Bronchial epithelial cell (primary cell): Measurements from ENCODE around the gene SPOPL. TPM values are rescaled to one million over a fixed set of nuclear protein-coding genes. Genes with fewer than 3 reads are reported as not detected.

ENCODE experiments used
- DNase-seq: peaks from one replicate; pipeline ENCODE4 v3.0.0-alpha.2; 2010; ENCODE audit warnings: low read depth
- FAIRE-seq: peaks from 2 replicates; lab custom pipeline; 2011; peaks lifted over from hg19 to GRCh38; lab: Jason Lieb, UNC
- H3K27me3 ChIP-seq: 2 replicates; pipeline ENCODE4 v1.5.1; 2011; ENCODE audit warnings: low read length; ENCODE audit not compliant: control insufficient read depth, insufficient read depth
- H3K36me3 ChIP-seq: 2 replicates; pipeline ENCODE4 v1.5.1; 2011; ENCODE audit warnings: low read length; ENCODE audit not compliant: control insufficient read depth, insufficient read depth
- H3K4me3 ChIP-seq: 2 replicates; pipeline ENCODE4 v1.5.1; 2011; ENCODE audit warnings: mild to moderate bottlenecking, low read depth, low read length, control low read depth
- total RNA-seq: library from RNA; depleted of rRNA; stranded (reverse); fragments of >200 nt; gene quantifications from 2 replicates; pipeline ENCODE4 v1.2.1, GENCODE V29; 2014
- TF ChIP-seq, protein P1 (sequence below): IDR thresholded peaks from 2 replicates; pipeline ENCODE4 v1.5.1; 2011; ENCODE audit warnings: mild to moderate bottlenecking, moderate library complexity, low read length, control low read depth, inconsistent platforms; ENCODE audit not compliant: insufficient read depth, severe bottlenecking

Gene SPOPL
- total RNA-seq, 1 donor from 2014 or later, result 34.8 TPM

DNA sequence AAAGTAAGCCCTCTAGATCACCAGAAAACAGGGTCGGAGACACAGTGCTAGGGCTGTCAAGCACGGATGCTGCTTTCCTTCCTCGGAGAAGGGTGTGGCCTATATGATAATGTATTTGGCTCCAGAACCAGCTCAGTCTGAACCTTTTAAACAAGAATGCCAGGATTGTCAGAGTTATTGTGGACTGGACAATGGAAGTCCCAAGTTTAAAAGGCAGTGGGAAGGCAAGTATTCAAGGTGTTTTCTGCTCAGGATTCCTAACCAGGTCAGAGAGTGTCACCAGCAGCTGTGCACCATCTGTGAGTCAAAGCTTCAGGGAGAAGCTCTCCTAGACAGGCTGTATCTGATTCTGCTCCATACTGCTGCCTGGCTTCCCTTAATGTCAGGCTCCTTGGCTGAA, 94.8 kb downstream of the SPOPL start:
- Histone ChIP-seq H3K4me3 (no peak overlapping the region), H3K27me3 (no peaks in the 10 kb centered on the region), H3K36me3 (no peaks in the 10 kb centered on the region)
- FAIRE-seq (no peak), DNase-seq (no peak)
- TF ChIP-seq, protein P1, sequence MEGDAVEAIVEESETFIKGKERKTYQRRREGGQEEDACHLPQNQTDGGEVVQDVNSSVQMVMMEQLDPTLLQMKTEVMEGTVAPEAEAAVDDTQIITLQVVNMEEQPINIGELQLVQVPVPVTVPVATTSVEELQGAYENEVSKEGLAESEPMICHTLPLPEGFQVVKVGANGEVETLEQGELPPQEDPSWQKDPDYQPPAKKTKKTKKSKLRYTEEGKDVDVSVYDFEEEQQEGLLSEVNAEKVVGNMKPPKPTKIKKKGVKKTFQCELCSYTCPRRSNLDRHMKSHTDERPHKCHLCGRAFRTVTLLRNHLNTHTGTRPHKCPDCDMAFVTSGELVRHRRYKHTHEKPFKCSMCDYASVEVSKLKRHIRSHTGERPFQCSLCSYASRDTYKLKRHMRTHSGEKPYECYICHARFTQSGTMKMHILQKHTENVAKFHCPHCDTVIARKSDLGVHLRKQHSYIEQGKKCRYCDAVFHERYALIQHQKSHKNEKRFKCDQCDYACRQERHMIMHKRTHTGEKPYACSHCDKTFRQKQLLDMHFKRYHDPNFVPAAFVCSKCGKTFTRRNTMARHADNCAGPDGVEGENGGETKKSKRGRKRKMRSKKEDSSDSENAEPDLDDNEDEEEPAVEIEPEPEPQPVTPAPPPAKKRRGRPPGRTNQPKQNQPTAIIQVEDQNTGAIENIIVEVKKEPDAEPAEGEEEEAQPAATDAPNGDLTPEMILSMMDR, result no peak

DNA sequence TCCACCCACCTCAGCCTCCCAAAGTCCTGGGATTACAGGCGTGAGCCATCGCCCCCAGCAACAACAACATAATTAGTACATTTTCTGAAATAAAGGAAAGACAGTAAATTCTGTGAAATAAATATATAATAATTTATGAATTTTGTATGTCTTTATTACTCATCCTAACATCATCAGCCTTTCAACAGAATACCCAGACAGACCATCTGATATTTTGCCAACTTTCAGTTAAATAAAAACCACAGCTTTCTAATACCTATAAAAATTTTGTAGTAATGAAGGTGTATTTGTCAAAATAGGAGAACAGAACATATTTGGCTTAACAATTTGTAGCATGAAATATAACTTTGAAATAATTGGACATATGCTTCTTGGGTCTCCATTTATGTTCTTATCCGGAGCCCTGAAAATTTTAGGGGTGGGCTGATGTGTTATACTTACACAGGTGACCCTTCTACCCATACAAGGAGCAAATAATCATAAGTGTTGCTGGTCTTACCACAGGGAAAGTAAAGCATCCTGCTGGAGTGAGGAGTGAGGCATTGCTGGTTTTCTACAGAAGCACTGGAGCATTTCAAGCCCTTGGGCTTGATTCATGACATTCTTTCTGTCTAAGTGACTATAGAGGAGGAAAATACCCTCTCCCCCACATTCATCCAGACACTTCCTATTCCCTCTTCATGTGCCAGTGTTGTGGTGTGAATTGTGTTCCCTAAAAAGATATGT, 99.3 kb downstream of the SPOPL start:
- Histone ChIP-seq H3K27me3 (no peaks in the 10 kb centered on the region), H3K4me3 (no peak overlapping the region), H3K36me3 (no peaks in the 10 kb centered on the region)
- TF ChIP-seq, protein P1, result no peak
- FAIRE-seq (no peak), DNase-seq (peak; percentile 13)

DNA sequence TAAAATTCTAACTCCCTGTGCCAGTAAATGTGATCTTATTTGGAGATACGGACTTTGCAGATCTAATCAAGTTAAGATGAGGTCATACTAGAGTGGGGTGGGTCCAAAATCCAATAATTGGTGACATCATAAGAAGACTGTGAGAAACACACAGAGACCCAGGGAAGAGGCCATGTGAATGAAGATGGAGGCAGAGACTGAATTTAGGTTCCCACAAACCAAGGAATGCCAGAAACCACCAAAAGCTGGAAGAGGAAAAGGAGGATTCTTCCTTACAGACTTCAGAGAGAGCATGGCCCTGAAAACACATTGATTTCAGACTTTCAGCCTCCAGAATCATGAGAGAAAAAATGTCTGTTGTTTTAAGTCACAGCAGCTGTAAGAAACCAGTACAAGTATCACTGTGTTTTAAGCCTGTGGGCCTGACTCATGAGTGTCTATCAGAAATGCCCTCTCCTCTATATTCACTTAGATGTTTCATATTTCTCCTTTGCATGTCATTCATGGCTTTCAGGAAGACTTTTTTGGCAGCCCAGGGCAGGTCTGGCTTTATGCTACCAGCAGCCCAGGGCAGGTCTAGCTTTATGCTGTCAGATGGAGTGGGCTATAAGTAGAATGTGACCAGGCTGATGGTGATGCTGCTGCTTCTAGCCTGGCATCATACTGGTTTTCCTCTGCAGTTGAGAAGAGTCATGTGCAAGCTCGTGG, 100.0 kb downstream of the SPOPL start:
- FAIRE-seq, result no peak
- H3K4me3 ChIP-seq, result no peak overlapping the region
- no peak for DNase-seq
- H3K27me3 ChIP-seq, result no peaks in the 10 kb centered on the region
- TF ChIP-seq, protein P1, result no peak
- no peaks in the 10 kb centered on the region for H3K36me3 ChIP-seq

DNA sequence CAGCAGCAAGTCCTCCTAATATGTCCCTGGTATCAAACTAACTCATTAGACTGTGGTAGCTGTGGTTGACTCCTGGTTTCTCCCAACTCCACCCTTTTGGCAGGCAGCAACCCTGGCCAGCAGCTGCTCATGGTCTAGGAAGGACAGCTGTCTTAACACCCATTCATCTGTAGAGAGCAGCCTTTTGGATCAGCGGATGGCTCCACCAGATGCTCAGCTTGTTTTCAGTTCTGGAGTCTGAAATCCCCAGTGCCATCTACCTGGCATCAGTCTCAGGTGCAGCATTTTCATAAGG, 100.5 kb downstream of the SPOPL start:
- no peak for FAIRE-seq
- Histone ChIP-seq H3K36me3 (no peaks in the 10 kb centered on the region), H3K27me3 (no peaks in the 10 kb centered on the region), H3K4me3 (no peak overlapping the region)
- TF ChIP-seq, protein P1, result no peak
- DNase-seq, result no peak

DNA sequence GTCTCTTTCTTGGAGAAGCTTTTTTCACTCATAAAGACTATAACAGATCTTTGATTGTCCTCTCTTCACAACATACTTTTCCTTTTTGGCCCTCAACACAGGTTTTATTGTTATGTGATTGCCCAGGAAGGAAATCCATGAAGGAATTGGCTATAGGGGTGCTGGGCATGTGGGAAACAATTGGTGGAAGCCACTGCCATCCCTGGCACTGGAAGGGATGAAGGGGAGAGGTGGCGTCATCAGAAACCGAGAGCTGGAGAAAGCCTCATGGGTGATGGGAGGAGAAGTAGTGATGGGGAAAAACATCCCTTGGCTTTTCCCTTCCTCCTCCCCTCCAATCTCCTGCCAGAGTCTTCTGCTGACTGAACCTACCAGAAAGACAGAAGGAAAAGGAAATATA, 106.2 kb downstream of the SPOPL start:
- no peaks in the 10 kb centered on the region for H3K27me3 ChIP-seq
- TF ChIP-seq, protein P1, result no peak
- no peak for DNase-seq

More for the DNA sequence above, 106.2 kb downstream of the SPOPL start:
- Histone ChIP-seq H3K4me3 (no peak overlapping the region), H3K36me3 (no peaks in the 10 kb centered on the region)
- no peak for FAIRE-seq
